HEK293 (cell line): Measurements from ENCODE around the gene PLAU.

Experiments
- EGR2 ChIP-seq: fragments of 450-650 bp; formaldehyde crosslinking; IDR thresholded peaks from 2 replicates; pipeline ENCODE4 v1.5.1; 2016; ENCODE audit warnings: low read depth, missing biosample characterization, missing genetic modification characterization
- GLIS1 ChIP-seq: fragments of 450-650 bp; formaldehyde crosslinking; IDR thresholded peaks from 2 replicates; pipeline ENCODE4 v1.5.1; 2016; ENCODE audit warnings: missing biosample characterization, missing genetic modification characterization
- KLF10 ChIP-seq: fragments of 450-650 bp; IDR thresholded peaks from 2 replicates; pipeline ENCODE4 v1.5.1; 2018; ENCODE audit warnings: missing biosample characterization, mild to moderate bottlenecking, missing genetic modification characterization
- PRDM1 ChIP-seq: fragments of 450-650 bp; formaldehyde crosslinking; IDR thresholded peaks from 2 replicates; pipeline ENCODE4; 2016; ENCODE audit warnings: missing biosample characterization, missing genetic modification characterization
- TRIM28 ChIP-seq: IDR thresholded peaks from 2 replicates; pipeline ENCODE4 v1.6.1; 2011; ENCODE audit warnings: low read length, control low read depth, borderline replicate concordance
- ZBTB20 ChIP-seq: fragments of 450-650 bp; formaldehyde crosslinking; IDR thresholded peaks from 2 replicates; pipeline ENCODE4 v1.5.1; 2016; ENCODE audit warnings: missing biosample characterization, missing genetic modification characterization
- ZFP37 ChIP-seq: fragments of 450-650 bp; formaldehyde crosslinking; IDR thresholded peaks from 2 replicates; pipeline ENCODE4 v1.5.1; 2016; ENCODE audit warnings: missing biosample characterization, missing genetic modification characterization
- ZNF214 ChIP-seq: fragments of 450-650 bp; formaldehyde crosslinking; IDR thresholded peaks from 2 replicates; pipeline ENCODE4 v1.5.1; 2017; ENCODE audit warnings: missing biosample characterization, mild to moderate bottlenecking, missing genetic modification characterization, borderline replicate concordance
- TF ChIP-seq, protein P1 (sequence below): fragments of 450-650 bp; formaldehyde crosslinking; IDR thresholded peaks from 2 replicates; pipeline ENCODE4 v1.5.1; 2016; ENCODE audit warnings: missing biosample characterization, missing genetic modification characterization
- TF ChIP-seq, protein P2 (sequence below): fragments of 450-650 bp; formaldehyde crosslinking; IDR thresholded peaks from 2 replicates; pipeline ENCODE4 v1.5.1; 2017; ENCODE audit warnings: missing biosample characterization, missing genetic modification characterization
- TF ChIP-seq, protein P3 (sequence below): fragments of 450-650 bp; formaldehyde crosslinking; IDR thresholded peaks from 2 replicates; pipeline ENCODE4 v1.5.1; 2017; ENCODE audit warnings: missing biosample characterization, missing genetic modification characterization
- TF ChIP-seq, protein P4 (sequence below): fragments of 450-650 bp; formaldehyde crosslinking; IDR thresholded peaks from 2 replicates; pipeline ENCODE4 v1.5.1; 2016; ENCODE audit warnings: missing biosample characterization, missing genetic modification characterization
- TF ChIP-seq, protein P5 (sequence below): fragments of 450-650 bp; formaldehyde crosslinking; IDR thresholded peaks from 2 replicates; pipeline ENCODE4 v1.5.1; 2016; ENCODE audit warnings: missing biosample characterization, missing genetic modification characterization
- TF ChIP-seq, protein P6 (sequence below): fragments of 450-650 bp; formaldehyde crosslinking; IDR thresholded peaks from 2 replicates; pipeline ENCODE4 v1.5.1; 2016; ENCODE audit warnings: missing biosample characterization, missing genetic modification characterization
- TF ChIP-seq, protein P7 (sequence below): fragments of 450-650 bp; formaldehyde crosslinking; optimal IDR thresholded peaks from 2 replicates; pipeline ENCODE3; 2016; ENCODE audit warnings: missing biosample characterization, mild to moderate bottlenecking, missing genetic modification characterization

PLAU gene

DNA sequence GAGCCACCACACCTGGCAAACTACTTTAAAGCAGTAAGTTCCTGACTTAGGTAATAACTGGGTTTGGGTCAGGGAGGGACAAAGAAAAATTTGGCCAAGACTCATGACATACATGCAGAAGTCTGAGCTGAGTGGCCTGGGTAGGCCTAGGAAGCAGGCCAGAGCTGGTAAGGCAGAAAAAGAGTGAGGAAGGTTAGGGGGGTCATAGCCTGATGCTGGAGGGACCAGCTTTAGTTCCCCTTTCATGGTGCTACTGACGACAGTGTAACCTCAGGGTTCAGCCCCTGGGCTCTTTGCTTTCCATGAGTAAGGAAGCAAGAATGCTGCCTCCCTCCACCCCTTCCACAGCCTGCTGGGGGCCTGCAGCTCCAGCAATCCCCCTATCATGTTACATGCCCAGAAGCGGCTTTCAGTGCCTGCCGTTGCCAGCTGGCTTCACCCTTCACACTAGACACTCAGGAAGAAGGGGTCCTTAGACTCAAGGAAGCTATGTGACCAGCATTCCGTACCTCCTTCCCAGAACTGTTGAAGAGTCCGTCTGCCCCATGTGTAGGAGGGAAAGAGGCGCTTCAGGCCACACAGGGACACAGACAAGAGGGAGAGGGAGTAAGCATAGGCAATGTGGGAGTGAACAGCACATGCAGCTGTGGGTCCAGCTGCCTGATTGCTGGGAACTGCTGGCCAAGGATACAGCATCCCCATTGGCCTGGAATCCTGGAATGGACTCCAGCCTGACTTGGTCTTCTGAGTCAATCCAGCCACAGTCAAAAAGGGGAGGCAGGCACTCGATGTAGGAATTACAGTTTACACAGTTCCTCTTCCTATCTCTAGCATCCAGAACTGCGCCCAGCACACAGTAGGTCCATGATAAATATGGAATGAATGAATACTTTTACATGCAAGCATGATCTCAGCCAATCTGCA is 4.1 kb upstream of the PLAU start (continued):
- TF ChIP-seq, protein P1, sequence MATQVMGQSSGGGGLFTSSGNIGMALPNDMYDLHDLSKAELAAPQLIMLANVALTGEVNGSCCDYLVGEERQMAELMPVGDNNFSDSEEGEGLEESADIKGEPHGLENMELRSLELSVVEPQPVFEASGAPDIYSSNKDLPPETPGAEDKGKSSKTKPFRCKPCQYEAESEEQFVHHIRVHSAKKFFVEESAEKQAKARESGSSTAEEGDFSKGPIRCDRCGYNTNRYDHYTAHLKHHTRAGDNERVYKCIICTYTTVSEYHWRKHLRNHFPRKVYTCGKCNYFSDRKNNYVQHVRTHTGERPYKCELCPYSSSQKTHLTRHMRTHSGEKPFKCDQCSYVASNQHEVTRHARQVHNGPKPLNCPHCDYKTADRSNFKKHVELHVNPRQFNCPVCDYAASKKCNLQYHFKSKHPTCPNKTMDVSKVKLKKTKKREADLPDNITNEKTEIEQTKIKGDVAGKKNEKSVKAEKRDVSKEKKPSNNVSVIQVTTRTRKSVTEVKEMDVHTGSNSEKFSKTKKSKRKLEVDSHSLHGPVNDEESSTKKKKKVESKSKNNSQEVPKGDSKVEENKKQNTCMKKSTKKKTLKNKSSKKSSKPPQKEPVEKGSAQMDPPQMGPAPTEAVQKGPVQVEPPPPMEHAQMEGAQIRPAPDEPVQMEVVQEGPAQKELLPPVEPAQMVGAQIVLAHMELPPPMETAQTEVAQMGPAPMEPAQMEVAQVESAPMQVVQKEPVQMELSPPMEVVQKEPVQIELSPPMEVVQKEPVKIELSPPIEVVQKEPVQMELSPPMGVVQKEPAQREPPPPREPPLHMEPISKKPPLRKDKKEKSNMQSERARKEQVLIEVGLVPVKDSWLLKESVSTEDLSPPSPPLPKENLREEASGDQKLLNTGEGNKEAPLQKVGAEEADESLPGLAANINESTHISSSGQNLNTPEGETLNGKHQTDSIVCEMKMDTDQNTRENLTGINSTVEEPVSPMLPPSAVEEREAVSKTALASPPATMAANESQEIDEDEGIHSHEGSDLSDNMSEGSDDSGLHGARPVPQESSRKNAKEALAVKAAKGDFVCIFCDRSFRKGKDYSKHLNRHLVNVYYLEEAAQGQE (tag by site-specific recombination) = 0 out of 2 replicates have a peak, but pooled peaks have one; percentile 21
- TF ChIP-seq, protein P2, sequence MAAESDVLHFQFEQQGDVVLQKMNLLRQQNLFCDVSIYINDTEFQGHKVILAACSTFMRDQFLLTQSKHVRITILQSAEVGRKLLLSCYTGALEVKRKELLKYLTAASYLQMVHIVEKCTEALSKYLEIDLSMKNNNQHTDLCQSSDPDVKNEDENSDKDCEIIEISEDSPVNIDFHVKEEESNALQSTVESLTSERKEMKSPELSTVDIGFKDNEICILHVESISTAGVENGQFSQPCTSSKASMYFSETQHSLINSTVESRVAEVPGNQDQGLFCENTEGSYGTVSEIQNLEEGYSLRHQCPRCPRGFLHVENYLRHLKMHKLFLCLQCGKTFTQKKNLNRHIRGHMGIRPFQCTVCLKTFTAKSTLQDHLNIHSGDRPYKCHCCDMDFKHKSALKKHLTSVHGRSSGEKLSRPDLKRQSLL (tag by site-specific recombination) = peak; percentile 13; the same call in 1 of the 2 replicates
- TF ChIP-seq, protein P3, sequence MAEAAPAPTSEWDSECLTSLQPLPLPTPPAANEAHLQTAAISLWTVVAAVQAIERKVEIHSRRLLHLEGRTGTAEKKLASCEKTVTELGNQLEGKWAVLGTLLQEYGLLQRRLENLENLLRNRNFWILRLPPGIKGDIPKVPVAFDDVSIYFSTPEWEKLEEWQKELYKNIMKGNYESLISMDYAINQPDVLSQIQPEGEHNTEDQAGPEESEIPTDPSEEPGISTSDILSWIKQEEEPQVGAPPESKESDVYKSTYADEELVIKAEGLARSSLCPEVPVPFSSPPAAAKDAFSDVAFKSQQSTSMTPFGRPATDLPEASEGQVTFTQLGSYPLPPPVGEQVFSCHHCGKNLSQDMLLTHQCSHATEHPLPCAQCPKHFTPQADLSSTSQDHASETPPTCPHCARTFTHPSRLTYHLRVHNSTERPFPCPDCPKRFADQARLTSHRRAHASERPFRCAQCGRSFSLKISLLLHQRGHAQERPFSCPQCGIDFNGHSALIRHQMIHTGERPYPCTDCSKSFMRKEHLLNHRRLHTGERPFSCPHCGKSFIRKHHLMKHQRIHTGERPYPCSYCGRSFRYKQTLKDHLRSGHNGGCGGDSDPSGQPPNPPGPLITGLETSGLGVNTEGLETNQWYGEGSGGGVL = peak; percentile 57
- TF ChIP-seq GLIS1 (tag by site-specific recombination) = peak; percentile 99
- TF ChIP-seq, protein P4, sequence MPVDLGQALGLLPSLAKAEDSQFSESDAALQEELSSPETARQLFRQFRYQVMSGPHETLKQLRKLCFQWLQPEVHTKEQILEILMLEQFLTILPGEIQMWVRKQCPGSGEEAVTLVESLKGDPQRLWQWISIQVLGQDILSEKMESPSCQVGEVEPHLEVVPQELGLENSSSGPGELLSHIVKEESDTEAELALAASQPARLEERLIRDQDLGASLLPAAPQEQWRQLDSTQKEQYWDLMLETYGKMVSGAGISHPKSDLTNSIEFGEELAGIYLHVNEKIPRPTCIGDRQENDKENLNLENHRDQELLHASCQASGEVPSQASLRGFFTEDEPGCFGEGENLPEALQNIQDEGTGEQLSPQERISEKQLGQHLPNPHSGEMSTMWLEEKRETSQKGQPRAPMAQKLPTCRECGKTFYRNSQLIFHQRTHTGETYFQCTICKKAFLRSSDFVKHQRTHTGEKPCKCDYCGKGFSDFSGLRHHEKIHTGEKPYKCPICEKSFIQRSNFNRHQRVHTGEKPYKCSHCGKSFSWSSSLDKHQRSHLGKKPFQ (tag by site-specific recombination) = peak; percentile 73
- 0 out of 2 replicates have a peak, but pooled peaks have one; percentile 41 for TF ChIP-seq KLF10
- TF ChIP-seq ZFP37 (tag by site-specific recombination) = 0 out of 2 replicates have a peak, but pooled peaks have one; percentile 16
- TF ChIP-seq EGR2 (tag by site-specific recombination) = peak; percentile 90
- no peak for TF ChIP-seq PRDM1 (tag by site-specific recombination)
- TF ChIP-seq, protein P5, sequence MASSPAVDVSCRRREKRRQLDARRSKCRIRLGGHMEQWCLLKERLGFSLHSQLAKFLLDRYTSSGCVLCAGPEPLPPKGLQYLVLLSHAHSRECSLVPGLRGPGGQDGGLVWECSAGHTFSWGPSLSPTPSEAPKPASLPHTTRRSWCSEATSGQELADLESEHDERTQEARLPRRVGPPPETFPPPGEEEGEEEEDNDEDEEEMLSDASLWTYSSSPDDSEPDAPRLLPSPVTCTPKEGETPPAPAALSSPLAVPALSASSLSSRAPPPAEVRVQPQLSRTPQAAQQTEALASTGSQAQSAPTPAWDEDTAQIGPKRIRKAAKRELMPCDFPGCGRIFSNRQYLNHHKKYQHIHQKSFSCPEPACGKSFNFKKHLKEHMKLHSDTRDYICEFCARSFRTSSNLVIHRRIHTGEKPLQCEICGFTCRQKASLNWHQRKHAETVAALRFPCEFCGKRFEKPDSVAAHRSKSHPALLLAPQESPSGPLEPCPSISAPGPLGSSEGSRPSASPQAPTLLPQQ (tag by site-specific recombination) = peak; percentile 76
- no peak for TF ChIP-seq ZNF214 (tag by site-specific recombination)
- peak; percentile 53 for TF ChIP-seq ZBTB20 (tag by site-specific recombination)
- TF ChIP-seq, protein P6, sequence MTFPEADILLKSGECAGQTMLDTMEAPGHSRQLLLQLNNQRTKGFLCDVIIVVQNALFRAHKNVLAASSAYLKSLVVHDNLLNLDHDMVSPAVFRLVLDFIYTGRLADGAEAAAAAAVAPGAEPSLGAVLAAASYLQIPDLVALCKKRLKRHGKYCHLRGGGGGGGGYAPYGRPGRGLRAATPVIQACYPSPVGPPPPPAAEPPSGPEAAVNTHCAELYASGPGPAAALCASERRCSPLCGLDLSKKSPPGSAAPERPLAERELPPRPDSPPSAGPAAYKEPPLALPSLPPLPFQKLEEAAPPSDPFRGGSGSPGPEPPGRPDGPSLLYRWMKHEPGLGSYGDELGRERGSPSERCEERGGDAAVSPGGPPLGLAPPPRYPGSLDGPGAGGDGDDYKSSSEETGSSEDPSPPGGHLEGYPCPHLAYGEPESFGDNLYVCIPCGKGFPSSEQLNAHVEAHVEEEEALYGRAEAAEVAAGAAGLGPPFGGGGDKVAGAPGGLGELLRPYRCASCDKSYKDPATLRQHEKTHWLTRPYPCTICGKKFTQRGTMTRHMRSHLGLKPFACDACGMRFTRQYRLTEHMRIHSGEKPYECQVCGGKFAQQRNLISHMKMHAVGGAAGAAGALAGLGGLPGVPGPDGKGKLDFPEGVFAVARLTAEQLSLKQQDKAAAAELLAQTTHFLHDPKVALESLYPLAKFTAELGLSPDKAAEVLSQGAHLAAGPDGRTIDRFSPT (tag by site-specific recombination) = peak; percentile 86
- peak; percentile 42; the same call in 1 of the 2 replicates for TF ChIP-seq TRIM28
- TF ChIP-seq, protein P7, sequence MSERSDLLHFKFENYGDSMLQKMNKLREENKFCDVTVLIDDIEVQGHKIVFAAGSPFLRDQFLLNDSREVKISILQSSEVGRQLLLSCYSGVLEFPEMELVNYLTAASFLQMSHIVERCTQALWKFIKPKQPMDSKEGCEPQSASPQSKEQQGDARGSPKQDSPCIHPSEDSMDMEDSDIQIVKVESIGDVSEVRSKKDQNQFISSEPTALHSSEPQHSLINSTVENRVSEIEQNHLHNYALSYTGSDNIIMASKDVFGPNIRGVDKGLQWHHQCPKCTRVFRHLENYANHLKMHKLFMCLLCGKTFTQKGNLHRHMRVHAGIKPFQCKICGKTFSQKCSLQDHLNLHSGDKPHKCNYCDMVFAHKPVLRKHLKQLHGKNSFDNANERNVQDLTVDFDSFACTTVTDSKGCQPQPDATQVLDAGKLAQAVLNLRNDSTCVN (tag by site-specific recombination) = no peak
- TF ChIP-seq, all 188 proteins: peak for 49
